Chondrocyte (in vitro differentiated cells): ENCODE measurements around the gene SEMA6B. TPM values are rescaled to one million over a fixed set of nuclear protein-coding genes. Genes with fewer than 3 reads are reported as not detected.
A peak's percentile ranks its signal among the peaks of the same experiment; 100 is the strongest.

ENCODE experiments used
- DNase-seq: peaks from one replicate; pipeline ENCODE4 v3.0.0; 2021; ENCODE audit warnings: mixed read lengths, low spot score
- H3K27ac Mint-ChIP-seq: one replicate; pipeline ENCODE4 v1.8.0; 2021; ENCODE audit warnings: mild to moderate bottlenecking, moderate library complexity, mixed read lengths; ENCODE audit not compliant: unreplicated experiment
- H3K27me3 Mint-ChIP-seq: 2 replicates; pipeline ENCODE4 v1.8.0; 2021; ENCODE audit warnings: low read depth, mixed read lengths
- H3K36me3 Mint-ChIP-seq: 2 replicates; pipeline ENCODE4 v1.8.0; 2021; ENCODE audit warnings: low read depth, mixed read lengths
- H3K4me1 Mint-ChIP-seq: 2 replicates; pipeline ENCODE4 v1.8.0; 2021; ENCODE audit warnings: low read depth, mild to moderate bottlenecking, mixed read lengths
- H3K4me3 Mint-ChIP-seq: one replicate; pipeline ENCODE4 v1.8.0; 2021; ENCODE audit warnings: mild to moderate bottlenecking, moderate library complexity, mixed read lengths; ENCODE audit not compliant: unreplicated experiment
- H3K9me3 Mint-ChIP-seq: 2 replicates; pipeline ENCODE4 v1.8.0; 2021; ENCODE audit warnings: low read depth, mixed read lengths
- total RNA-seq: library from RNA; stranded (reverse); gene quantifications from 3 replicates; pipeline ENCODE4 v1.2.1, GENCODE V29; 2021
- TF ChIP-seq, protein P1 (sequence below): fragments of 200-600 bp; sonication (generic); IDR thresholded peaks from 2 replicates; pipeline ENCODE4 v1.5.0; 2021; ENCODE audit warnings: antibody characterized with exemption, mild to moderate bottlenecking, moderate library complexity

The SEMA6B gene
- total RNA-seq, 1 donor from 2014 or later: 4.2 TPM

DNA sequence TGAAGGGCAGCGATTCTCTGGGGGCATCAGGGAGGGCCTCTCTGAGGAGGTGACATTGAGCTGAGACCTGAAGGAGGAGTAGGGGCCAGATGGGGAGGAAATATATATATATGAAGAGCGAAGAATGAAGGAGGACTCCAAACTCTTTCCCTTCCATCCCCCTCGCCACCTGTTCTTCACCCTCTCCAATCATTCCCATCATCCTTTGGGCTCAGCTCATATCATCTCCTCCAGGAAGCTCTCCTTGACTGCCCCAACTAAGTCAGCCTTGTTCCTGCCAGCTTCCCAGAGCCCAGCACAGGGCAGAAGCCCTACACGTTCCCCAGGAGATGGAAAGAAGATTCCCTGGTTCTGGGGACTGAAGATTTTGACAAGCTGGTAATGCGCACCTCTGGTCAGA, 33.0 kb upstream of the SEMA6B start:
- no peak overlapping the region for H3K27ac Mint-ChIP-seq

DNA sequence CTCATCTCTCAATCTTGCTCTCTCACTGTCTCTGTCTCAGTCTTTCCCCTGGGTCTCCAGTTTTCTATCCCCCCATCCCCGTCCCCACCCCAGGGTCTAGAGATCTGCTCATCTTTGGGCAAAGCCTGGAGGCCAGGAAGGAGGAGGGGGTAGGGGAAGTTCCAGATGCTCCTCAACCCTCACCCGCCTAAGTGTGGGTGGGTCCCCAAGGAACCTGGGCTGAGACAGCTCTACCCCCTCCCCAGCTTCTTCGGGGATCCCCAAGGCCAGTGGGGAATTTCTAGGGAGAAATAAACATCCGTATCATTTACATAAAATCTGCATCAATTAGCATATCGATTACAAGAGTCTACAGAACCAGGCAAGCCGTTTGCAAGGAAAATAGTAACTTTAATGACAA, 31.8 kb upstream of the SEMA6B start:
- H3K4me3 Mint-ChIP-seq: no peak overlapping the region
- TF ChIP-seq, protein P1, sequence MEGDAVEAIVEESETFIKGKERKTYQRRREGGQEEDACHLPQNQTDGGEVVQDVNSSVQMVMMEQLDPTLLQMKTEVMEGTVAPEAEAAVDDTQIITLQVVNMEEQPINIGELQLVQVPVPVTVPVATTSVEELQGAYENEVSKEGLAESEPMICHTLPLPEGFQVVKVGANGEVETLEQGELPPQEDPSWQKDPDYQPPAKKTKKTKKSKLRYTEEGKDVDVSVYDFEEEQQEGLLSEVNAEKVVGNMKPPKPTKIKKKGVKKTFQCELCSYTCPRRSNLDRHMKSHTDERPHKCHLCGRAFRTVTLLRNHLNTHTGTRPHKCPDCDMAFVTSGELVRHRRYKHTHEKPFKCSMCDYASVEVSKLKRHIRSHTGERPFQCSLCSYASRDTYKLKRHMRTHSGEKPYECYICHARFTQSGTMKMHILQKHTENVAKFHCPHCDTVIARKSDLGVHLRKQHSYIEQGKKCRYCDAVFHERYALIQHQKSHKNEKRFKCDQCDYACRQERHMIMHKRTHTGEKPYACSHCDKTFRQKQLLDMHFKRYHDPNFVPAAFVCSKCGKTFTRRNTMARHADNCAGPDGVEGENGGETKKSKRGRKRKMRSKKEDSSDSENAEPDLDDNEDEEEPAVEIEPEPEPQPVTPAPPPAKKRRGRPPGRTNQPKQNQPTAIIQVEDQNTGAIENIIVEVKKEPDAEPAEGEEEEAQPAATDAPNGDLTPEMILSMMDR: no peak
- no peak overlapping the region for H3K27ac Mint-ChIP-seq
- no peaks in the 10 kb centered on the region for H3K9me3 Mint-ChIP-seq
- DNase-seq: no peak
- H3K36me3 Mint-ChIP-seq: no peaks in the 10 kb centered on the region
- no peaks in the 10 kb centered on the region for H3K4me1 Mint-ChIP-seq
- H3K27me3 Mint-ChIP-seq: peaks cover 18% of the 10 kb centered on the region

More for the DNA sequence above, 33.0 kb upstream of the SEMA6B start:
- no peak for DNase-seq
- TF ChIP-seq, protein P1: no peak
- H3K9me3 Mint-ChIP-seq: no peaks in the 10 kb centered on the region
- H3K27me3 Mint-ChIP-seq: peaks cover 23% of the 10 kb centered on the region
- peaks cover 4% of the 10 kb centered on the region for H3K4me1 Mint-ChIP-seq
- no peaks in the 10 kb centered on the region for H3K36me3 Mint-ChIP-seq
- H3K4me3 Mint-ChIP-seq: no peak overlapping the region

DNA sequence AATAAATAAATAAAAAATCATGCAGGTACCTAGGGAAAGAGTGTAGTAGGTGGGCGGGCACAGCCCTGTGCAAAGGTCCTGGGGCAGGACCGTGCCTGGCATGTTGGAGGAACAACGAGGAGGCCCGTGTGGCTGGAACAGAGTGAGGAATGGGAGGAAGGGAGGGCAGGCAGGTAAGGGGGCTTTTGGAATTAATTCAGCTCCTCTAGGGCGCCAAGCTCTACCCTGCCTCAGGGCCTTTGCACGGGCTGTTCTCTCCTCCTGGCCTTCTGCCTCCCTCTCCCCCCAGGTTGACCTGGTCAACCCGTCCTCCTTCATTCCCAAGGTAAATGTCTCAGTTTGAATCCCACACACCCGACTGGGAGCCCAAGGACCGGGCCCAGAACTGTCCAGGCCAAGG, 31.1 kb upstream of the SEMA6B start:
- Mint-ChIP-seq H3K9me3 (no peaks in the 10 kb centered on the region), H3K27ac (no peak overlapping the region), H3K27me3 (peaks cover 18% of the 10 kb centered on the region), H3K4me1 (no peaks in the 10 kb centered on the region), H3K36me3 (no peaks in the 10 kb centered on the region), H3K4me3 (no peak overlapping the region)
- TF ChIP-seq, protein P1: no peak
- no peak for DNase-seq

DNA sequence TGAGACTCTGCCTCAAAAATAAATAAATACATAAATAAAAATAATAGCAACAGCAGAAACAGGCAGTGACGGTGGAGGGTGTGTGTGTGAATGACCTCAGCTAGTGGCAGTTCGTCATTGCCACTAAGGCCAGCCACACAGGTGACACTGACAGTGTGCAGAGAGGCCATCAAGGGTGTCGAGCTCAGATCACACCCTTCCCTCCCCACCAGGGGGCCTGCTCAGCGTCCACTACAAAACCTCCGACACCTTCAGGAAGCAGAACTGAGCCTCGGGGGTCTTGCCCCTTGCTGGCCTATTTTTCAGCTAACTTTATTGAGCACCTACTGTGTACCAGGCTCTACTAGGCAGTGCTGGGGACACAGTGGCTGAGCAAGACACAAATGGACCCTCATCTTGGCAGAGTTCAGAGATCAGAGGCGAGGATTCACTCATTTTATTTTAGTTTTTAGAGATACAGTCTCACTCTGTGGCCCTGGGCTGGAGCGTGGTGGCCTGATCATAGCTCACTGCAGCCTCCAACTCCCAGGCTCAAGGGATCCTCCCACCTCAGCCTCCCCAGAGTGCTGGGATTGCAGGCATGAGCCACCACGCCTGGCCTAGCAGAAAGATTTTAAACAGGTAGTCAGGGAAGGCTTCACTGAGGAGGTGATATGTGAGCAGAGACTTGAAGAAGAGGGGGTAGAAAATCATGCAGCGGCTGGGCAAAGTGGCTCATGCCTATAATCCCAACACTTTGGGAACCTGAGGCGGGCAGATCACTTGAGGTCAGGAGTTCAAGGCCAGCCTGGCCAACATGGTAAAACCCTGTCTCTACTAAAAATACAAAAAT, 30.3 kb upstream of the SEMA6B start:
- Mint-ChIP-seq H3K9me3 (no peaks in the 10 kb centered on the region), H3K4me1 (peaks cover 2% of the 10 kb centered on the region), H3K27me3 (peaks cover 18% of the 10 kb centered on the region), H3K4me3 (no peak overlapping the region), H3K36me3 (no peaks in the 10 kb centered on the region), H3K27ac (no peak overlapping the region)
- TF ChIP-seq, protein P1: peak; percentile 68
- DNase-seq: no peak

DNA sequence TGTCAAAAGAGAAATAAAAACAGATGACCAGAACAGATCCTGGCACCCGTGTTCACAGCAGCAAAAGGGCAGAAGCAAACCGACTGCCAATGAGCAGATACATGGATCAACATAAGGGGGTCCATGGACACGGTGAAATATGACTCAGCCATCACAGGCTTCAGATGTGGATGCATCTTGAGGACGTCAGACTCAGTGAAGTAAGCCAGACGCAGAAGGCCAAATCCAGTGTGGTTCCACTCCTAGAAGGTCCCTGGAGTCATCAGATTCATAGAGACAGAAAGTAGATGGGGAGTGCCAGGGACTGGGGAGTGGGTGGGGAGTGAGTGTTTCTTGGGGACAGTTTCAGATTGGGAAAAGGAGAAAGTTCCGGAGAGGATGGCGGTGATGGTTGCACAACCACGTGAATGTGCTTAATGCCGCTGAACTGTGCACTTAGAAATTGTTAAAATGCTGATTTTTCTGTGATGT, 28.8 kb upstream of the SEMA6B start:
- Mint-ChIP-seq H3K9me3 (no peaks in the 10 kb centered on the region), H3K27me3 (peaks cover 12% of the 10 kb centered on the region), H3K4me1 (peaks cover 2% of the 10 kb centered on the region), H3K4me3 (no peak overlapping the region), H3K27ac (no peak overlapping the region), H3K36me3 (no peaks in the 10 kb centered on the region)
- TF ChIP-seq, protein P1: no peak
- DNase-seq: no peak
